Effector memory CD4-positive, alpha-beta T cell (primary cell): ENCODE results near the gene MCU.

Experiments used
- DNase-seq, 3 donors: peaks; one replicate each; pipeline ENCODE4 v3.0.0-alpha.2; 2020
- H3K27ac ChIP-seq: 2 replicates; pipeline ENCODE4 v1.7.0; 2013; ENCODE audit warnings: mild to moderate bottlenecking, low read length, moderate library complexity; ENCODE audit not compliant: insufficient read depth, poor library complexity, severe bottlenecking
- H3K27me3 ChIP-seq: replicated peaks from 2 replicates; pipeline ENCODE4 v1.7.0; 2013; ENCODE audit warnings: mild to moderate bottlenecking, low read length; ENCODE audit not compliant: insufficient read depth, control insufficient read depth, poor library complexity, severe bottlenecking
- H3K36me3 ChIP-seq: 2 replicates; pipeline ENCODE4 v1.7.0; 2013; ENCODE audit warnings: mild to moderate bottlenecking, low read length, moderate library complexity; ENCODE audit not compliant: control insufficient read depth, insufficient read depth
- H3K4me1 ChIP-seq: 2 replicates; pipeline ENCODE4 v1.7.0; 2013; ENCODE audit warnings: low read length, mild to moderate bottlenecking; ENCODE audit not compliant: control insufficient read depth, insufficient read depth, poor library complexity, severe bottlenecking
- H3K4me3 ChIP-seq: 2 replicates; pipeline ENCODE4 v1.7.0; 2013; ENCODE audit warnings: low read length, low read depth, mild to moderate bottlenecking; ENCODE audit not compliant: insufficient read depth, poor library complexity, severe bottlenecking
- H3K9me3 ChIP-seq: 2 replicates; pipeline ENCODE4 v1.7.0; 2013; ENCODE audit warnings: mild to moderate bottlenecking, low read length, moderate library complexity; ENCODE audit not compliant: control insufficient read depth

Gene MCU

DNA sequence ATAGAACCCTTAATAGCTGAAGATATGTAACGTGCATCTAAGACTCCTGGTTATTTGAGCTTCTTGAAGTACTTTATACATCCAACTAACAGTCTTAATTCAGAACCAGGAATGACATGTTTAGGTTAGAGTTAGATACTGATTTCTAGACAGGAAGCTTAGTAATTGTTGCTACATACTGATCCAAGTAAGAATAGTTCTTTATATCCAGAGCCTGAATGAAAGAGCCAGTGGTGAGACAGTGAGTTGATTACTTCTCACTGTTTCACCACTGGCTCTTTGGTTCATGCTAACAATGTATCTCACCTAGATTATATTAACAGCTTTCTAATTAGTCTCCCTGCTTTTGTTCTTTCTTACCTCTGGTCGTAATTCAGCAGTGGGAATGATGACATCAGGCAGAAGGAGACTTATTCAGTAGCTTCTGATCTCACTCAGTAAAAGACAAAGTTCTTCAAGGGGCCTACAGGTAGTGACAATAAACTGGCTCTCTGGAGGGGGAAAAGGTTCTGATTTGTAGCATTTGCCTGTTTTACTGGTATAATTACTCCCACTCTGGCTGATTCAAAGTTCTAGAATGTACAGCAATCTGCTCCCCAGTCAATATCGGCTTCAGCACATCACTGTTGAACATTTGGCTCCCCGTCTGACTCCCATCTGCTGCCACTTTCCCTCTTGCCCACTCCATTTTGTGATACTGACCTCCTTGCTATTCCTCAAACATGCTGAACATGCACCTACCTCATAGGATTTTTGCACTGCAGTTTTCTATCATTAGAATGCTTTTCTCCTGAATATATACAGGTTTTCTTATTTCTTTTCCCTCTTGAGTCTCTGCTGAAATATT is 29.1 kb downstream of the MCU start:
- no peak for DNase-seq
- no peaks in the 10 kb centered on the region for H3K9me3 ChIP-seq
- peaks cover 4% of the 10 kb centered on the region for H3K36me3 ChIP-seq
- no peaks in the 10 kb centered on the region for H3K27me3 ChIP-seq
- no peak overlapping the region for H3K4me3 ChIP-seq
- no peak overlapping the region for H3K27ac ChIP-seq
- no peaks in the 10 kb centered on the region for H3K4me1 ChIP-seq

DNA sequence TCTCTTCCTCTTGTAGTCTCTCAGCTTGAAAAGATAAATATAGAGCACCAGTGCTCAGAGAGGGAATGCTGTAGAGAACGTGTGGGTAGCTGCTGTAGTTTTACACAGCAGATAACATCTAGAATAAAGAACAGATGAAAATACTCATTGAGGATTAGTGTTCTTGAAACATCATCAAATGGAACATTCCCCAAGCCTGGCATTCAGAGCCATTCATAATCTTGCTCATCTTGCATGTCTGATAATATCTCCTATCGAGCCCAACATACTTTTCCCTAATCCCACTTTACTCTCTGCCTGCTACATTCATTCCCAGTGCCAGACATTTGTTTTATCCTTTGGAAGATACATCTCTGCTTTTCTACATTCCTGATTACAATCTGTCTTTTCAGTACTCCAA is 35.2 kb downstream of the MCU start:
- Histone ChIP-seq H3K27ac (no peak overlapping the region), H3K27me3 (no peaks in the 10 kb centered on the region), H3K9me3 (no peaks in the 10 kb centered on the region), H3K36me3 (no peaks in the 10 kb centered on the region), H3K4me3 (no peak overlapping the region), H3K4me1 (no peaks in the 10 kb centered on the region)
- no peak for DNase-seq

DNA sequence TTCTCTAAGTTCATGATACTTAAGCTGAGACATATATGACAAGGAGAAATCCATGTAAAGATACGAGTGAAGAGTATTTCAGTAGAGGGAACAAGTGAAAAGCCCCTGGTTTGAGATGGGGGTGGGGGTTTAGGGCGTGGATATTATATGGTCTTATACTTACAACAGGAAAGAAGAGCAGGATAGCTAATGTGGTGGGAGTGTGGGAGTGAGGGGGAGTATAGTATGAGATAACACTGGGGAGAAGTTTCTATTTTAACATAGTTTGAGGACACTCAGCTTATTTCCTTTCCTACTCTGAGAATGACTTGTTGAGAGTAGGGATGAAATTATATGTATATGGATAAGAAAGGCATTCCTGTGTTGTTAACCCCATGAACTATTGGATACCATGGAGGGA is 36.5 kb downstream of the MCU start:
- Histone ChIP-seq H3K4me1 (no peaks in the 10 kb centered on the region), H3K36me3 (no peaks in the 10 kb centered on the region), H3K4me3 (no peak overlapping the region), H3K27me3 (no peaks in the 10 kb centered on the region), H3K9me3 (no peaks in the 10 kb centered on the region), H3K27ac (no peak overlapping the region)
- no peak for DNase-seq

DNA sequence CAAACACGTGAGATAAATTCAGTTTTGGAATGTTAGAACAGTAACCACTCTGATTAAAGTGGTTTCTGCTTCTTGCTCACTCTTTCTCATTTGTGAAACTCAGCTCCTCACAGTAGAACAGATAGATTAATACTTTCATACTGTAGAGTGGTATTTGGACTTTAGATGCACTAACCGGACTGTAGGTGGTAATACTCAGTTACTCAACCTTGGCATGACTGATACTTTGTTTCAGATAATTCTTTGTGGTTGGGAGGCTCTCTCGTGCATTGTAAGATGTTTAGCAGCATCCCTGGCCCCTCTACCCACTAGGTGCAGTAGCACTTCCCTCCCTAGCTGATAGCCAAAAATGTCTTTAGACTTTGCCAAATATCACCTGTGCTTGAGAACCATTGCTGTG is 37.6 kb downstream of the MCU start:
- DNase-seq = no peak
- H3K27me3 ChIP-seq = no peaks in the 10 kb centered on the region
- no peaks in the 10 kb centered on the region for H3K9me3 ChIP-seq
- no peaks in the 10 kb centered on the region for H3K4me1 ChIP-seq
- no peak overlapping the region for H3K27ac ChIP-seq
- H3K4me3 ChIP-seq = no peak overlapping the region
- H3K36me3 ChIP-seq = no peaks in the 10 kb centered on the region

DNA sequence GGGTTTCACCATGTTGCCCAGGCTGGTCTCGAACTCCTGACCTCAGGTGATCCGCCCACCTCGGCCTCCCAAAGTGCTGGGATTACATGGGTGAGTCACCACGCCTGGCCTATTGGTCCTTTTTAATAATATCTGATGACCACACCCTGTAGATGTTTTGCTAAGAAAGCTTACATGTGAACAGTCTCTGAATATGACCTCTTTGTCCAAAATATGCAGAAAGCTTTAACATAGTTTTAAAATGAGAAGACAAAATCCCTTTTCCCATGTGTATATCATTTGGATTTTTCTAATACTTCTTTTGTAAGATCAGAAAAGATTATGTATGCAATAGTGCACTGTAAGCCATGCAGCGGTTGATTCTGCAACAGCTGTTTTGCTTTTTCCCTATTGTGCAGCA is 38.5 kb downstream of the MCU start:
- H3K27ac ChIP-seq = no peak overlapping the region
- no peaks in the 10 kb centered on the region for H3K27me3 ChIP-seq
- no peaks in the 10 kb centered on the region for H3K4me1 ChIP-seq
- H3K36me3 ChIP-seq = no peaks in the 10 kb centered on the region
- DNase-seq = no peak
- H3K9me3 ChIP-seq = no peaks in the 10 kb centered on the region
- H3K4me3 ChIP-seq = no peak overlapping the region

DNA sequence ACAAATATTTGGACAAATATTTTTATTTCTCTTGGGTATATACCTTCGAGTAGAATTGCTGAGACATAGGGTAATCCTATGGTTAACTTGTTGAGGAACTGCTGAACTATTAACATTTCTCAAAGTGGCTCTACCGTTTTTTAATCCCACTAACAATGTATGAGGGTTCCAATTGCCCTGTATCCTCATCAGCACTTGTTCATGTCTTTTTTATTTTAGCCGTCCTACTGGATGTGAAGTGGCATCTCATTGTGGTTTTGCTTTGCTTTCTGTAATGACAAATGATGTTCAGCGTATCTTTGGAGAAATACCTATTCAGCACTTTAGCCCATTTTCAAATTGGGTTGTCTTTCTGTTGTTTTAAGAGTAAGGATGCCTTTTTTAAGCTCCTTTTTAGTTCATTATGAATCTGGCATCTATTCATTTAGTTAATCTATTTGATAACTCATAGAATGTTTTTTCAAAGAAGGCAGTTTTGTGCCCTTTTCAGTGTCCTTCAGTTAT is 40.0 kb downstream of the MCU start:
- no peak overlapping the region for H3K4me3 ChIP-seq
- no peaks in the 10 kb centered on the region for H3K27me3 ChIP-seq
- H3K4me1 ChIP-seq = no peaks in the 10 kb centered on the region
- no peaks in the 10 kb centered on the region for H3K9me3 ChIP-seq
- no peak for DNase-seq
- no peak overlapping the region for H3K27ac ChIP-seq
- H3K36me3 ChIP-seq = no peaks in the 10 kb centered on the region

DNA sequence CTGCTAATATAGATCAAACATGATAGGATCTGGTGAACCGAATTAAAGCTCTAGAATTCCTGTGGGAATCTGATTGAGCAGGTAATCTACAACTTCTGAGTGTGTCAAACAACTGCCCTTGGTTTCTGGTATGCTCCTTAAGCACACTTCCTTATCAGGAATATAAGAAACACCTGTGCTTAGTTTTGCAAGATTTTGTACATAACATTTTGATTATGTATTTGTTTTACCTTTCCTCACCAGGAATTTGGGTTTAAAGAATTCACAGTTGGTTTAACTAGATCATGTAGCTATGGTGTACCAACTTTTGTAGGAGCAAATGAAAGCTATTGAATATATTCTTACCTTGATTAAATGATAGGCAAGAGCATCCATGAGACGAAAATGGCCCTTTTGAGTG is 40.6 kb downstream of the MCU start:
- no peaks in the 10 kb centered on the region for H3K36me3 ChIP-seq
- no peak overlapping the region for H3K4me3 ChIP-seq
- no peaks in the 10 kb centered on the region for H3K4me1 ChIP-seq
- no peak overlapping the region for H3K27ac ChIP-seq
- no peaks in the 10 kb centered on the region for H3K27me3 ChIP-seq
- no peak for DNase-seq
- H3K9me3 ChIP-seq = no peaks in the 10 kb centered on the region

DNA sequence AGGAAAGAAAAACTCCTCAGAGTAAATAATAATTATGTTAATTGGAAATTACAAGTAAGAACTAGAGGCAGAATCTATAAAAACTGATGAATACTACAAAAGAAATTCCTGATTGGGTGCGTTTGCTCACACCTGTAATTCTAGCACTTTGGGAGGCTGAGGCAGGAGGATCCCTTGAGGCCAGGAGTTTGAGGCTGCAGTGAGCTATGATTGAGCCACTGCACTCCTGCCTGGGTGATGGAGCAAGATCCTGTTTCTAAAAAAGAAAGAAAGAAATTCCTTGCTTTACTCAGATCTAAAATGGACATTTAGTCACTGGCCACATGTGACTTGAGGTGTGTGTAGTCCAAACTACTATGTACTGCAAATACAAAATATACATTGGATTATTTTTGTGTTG is 42.0 kb downstream of the MCU start:
- Histone ChIP-seq H3K36me3 (no peaks in the 10 kb centered on the region), H3K27ac (no peak overlapping the region), H3K9me3 (no peaks in the 10 kb centered on the region), H3K4me1 (no peaks in the 10 kb centered on the region), H3K4me3 (no peak overlapping the region), H3K27me3 (no peaks in the 10 kb centered on the region)
- no peak for DNase-seq

DNA sequence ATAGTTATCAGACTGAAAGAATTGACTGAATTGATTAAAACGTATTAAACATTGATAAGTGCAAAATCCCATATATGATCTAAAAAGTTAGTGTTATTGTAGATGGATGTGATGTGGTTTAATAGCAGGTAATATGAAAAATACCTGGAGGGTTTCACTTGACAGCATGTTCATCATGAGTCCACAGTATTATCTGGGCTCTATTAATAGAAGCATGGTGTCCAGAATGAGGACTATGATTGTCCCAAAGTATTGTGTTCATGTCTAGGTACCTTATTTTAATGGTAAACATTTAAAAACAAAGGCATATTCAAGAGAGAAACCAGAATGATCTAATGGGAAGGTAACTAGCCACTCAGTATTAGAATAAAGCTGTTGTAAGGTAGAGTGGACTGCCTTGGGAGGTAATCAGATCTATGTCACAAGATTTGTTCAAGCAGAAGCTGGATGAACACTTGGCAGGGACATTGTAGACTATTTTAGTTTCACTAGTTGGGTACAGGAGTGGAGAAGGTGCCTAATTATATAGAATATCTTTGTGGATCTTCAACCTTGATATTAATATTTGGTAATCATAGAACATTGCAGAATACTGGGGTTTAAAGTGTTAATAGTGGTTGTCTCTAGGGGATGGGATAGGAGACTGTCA is 43.5 kb downstream of the MCU start:
- H3K27ac ChIP-seq = no peak overlapping the region
- no peaks in the 10 kb centered on the region for H3K9me3 ChIP-seq

DNA sequence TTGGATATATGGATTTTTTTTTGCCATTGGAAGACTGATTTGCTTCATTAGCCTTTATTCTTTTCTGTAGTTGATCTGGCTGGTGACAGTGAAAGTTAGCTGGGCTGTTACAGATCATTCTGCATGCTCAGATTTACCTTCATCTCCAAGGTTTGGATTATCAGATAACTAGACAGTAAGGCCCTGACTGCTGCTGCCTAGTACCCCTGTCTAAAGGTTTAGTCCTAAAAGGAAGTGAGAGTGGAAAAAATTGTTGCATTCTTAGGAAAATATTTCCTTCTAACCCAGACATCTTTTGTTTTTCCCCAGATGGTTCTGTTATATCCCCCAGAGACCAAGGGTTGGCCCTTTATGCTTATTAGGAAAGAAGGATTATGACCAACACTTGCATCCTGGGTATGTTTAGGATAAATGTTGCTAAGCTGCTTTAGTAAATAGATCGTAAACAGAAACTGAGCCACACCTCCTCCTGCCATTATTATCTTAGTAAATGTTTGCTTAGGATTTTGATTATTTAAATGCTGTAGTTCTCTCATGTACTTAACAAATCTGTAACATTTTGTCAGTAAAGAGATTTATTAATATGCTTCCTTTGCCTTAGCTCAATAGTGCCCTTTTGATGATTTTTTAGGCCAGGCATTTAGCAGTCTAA is 44.4 kb downstream of the MCU start:
- Histone ChIP-seq H3K36me3 (no peaks in the 10 kb centered on the region), H3K9me3 (no peaks in the 10 kb centered on the region), H3K4me3 (no peak overlapping the region), H3K27me3 (no peaks in the 10 kb centered on the region), H3K27ac (no peak overlapping the region), H3K4me1 (no peaks in the 10 kb centered on the region)
- no peak for DNase-seq

More for the DNA sequence above, 43.5 kb downstream of the MCU start:
- DNase-seq = no peak
- Histone ChIP-seq H3K4me1 (no peaks in the 10 kb centered on the region), H3K27me3 (no peaks in the 10 kb centered on the region), H3K4me3 (no peak overlapping the region), H3K36me3 (no peaks in the 10 kb centered on the region)
